ENCODE data around the gene DYNC2H1. TPM values are rescaled to one million over a fixed set of nuclear protein-coding genes. Genes with fewer than 3 reads are reported as not detected.

Gene DYNC2H1
- total RNA-seq, 1 experiment from 2014 or later: 44.0 TPM

- ChIA-PET POLR2A (ENCODE audit: low non-redundant PET) (no interaction called here), CTCF (no interaction called here)
- TF ChIP-seq, protein P1, sequence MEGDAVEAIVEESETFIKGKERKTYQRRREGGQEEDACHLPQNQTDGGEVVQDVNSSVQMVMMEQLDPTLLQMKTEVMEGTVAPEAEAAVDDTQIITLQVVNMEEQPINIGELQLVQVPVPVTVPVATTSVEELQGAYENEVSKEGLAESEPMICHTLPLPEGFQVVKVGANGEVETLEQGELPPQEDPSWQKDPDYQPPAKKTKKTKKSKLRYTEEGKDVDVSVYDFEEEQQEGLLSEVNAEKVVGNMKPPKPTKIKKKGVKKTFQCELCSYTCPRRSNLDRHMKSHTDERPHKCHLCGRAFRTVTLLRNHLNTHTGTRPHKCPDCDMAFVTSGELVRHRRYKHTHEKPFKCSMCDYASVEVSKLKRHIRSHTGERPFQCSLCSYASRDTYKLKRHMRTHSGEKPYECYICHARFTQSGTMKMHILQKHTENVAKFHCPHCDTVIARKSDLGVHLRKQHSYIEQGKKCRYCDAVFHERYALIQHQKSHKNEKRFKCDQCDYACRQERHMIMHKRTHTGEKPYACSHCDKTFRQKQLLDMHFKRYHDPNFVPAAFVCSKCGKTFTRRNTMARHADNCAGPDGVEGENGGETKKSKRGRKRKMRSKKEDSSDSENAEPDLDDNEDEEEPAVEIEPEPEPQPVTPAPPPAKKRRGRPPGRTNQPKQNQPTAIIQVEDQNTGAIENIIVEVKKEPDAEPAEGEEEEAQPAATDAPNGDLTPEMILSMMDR (conservative IDR thresholded peaks at IDR 0.05; ENCODE audit: low read depth, low read length): no peak
- TF ChIP-seq EZH2 (IDR thresholded peaks at IDR 0.05; ENCODE audit: borderline replicate concordance, low read depth, low read length, poor library complexity, severe bottlenecking): no peak
- intact Hi-C loops (cut with micrococcal nuclease; ENCODE audit: unreplicated experiment): no loop called here
- no peaks in the 10 kb centered on the region for H3K27me3 ChIP-seq (replicated peaks; ENCODE audit: insufficient read depth, low read depth, low read length, poor library complexity)
- BruUV-seq (replicated peaks): no TSS peak
- no peak overlapping the region for H3K4me3 ChIP-seq (ENCODE audit: low read depth, low read length, poor library complexity, severe bottlenecking)
- H3K4me1 ChIP-seq (ENCODE audit: insufficient read depth, low read length, poor library complexity, severe bottlenecking): no peaks in the 10 kb centered on the region
- no peak overlapping the region for H3K27ac ChIP-seq (ENCODE audit: low read depth, low read length, poor library complexity, severe bottlenecking)
- no peak for DNase-seq (ENCODE audit: low spot score)
- no peaks in the 10 kb centered on the region for H3K9me3 ChIP-seq (ENCODE audit: low read depth, low read length, poor library complexity, severe bottlenecking)
- peaks cover 20% of the 10 kb centered on the region for H3K36me3 ChIP-seq (ENCODE audit: insufficient read depth, low read length, poor library complexity, severe bottlenecking)
Measured at GRCh38 chr11:103147627-103148026, 38.4 kb downstream of the DYNC2H1 start.

- Histone ChIP-seq H3K9me3 (ENCODE audit: low read depth, low read length, poor library complexity, severe bottlenecking) (no peaks in the 10 kb centered on the region), H3K4me1 (ENCODE audit: insufficient read depth, low read length, poor library complexity, severe bottlenecking) (no peaks in the 10 kb centered on the region), H3K27me3 (replicated peaks; ENCODE audit: insufficient read depth, low read depth, low read length, poor library complexity) (no peaks in the 10 kb centered on the region), H3K27ac (ENCODE audit: low read depth, low read length, poor library complexity, severe bottlenecking) (no peak overlapping the region), H3K4me3 (ENCODE audit: low read depth, low read length, poor library complexity, severe bottlenecking) (no peak overlapping the region), H3K36me3 (ENCODE audit: insufficient read depth, low read length, poor library complexity, severe bottlenecking) (peaks cover 42% of the 10 kb centered on the region)
- intact Hi-C loops (cut with micrococcal nuclease; ENCODE audit: unreplicated experiment): no loop called here
- BruUV-seq (replicated peaks): no TSS peak
- TF ChIP-seq, protein P1 (conservative IDR thresholded peaks at IDR 0.05; ENCODE audit: low read depth, low read length): no peak
- no peak for TF ChIP-seq EZH2 (IDR thresholded peaks at IDR 0.05; ENCODE audit: borderline replicate concordance, low read depth, low read length, poor library complexity, severe bottlenecking)
- CTCF ChIA-PET: no interaction called here
- POLR2A ChIA-PET (ENCODE audit: low non-redundant PET): no interaction called here
- no peak for DNase-seq (ENCODE audit: low spot score)
Measured at GRCh38 chr11:103157542-103157941, 48.3 kb downstream of the DYNC2H1 start.

GRCh38 chr11:103164093-103164796 lies 55.0 kb downstream of the DYNC2H1 start:
- DNase-seq (ENCODE audit: low spot score): no peak
- ChIA-PET CTCF (no interaction called here), POLR2A (ENCODE audit: low non-redundant PET) (no interaction called here)
- no peaks in the 10 kb centered on the region for H3K4me1 ChIP-seq (ENCODE audit: insufficient read depth, low read length, poor library complexity, severe bottlenecking)
- BruUV-seq (replicated peaks): no TSS peak
- no peak overlapping the region for H3K4me3 ChIP-seq (ENCODE audit: low read depth, low read length, poor library complexity, severe bottlenecking)
- intact Hi-C loops (cut with micrococcal nuclease; ENCODE audit: unreplicated experiment): no loop called here
- H3K27me3 ChIP-seq (replicated peaks; ENCODE audit: insufficient read depth, low read depth, low read length, poor library complexity): no peaks in the 10 kb centered on the region
- TF ChIP-seq EZH2 (IDR thresholded peaks at IDR 0.05; ENCODE audit: borderline replicate concordance, low read depth, low read length, poor library complexity, severe bottlenecking): no peak
- TF ChIP-seq, protein P1 (conservative IDR thresholded peaks at IDR 0.05; ENCODE audit: low read depth, low read length): no peak
- no peaks in the 10 kb centered on the region for H3K9me3 ChIP-seq (ENCODE audit: low read depth, low read length, poor library complexity, severe bottlenecking)
- no peak overlapping the region for H3K27ac ChIP-seq (ENCODE audit: low read depth, low read length, poor library complexity, severe bottlenecking)
- peaks cover 15% of the 10 kb centered on the region for H3K36me3 ChIP-seq (ENCODE audit: insufficient read depth, low read length, poor library complexity, severe bottlenecking)

Measured in A673 (cell line).